Lower lobe of right lung (tissue), 2 donors: Measurements from ENCODE around the gene PPOX. TPM values are rescaled to one million over a fixed set of nuclear protein-coding genes. Genes with fewer than 3 reads are reported as not detected.

Experiments used
- ATAC-seq, 2 donors: fragments of 200-7000 bp; cut with Tn5 transposase; one replicate each; pipeline ENCODE4 v1.9.1; 2020 to 2022; ENCODE audit warnings: mild to moderate bottlenecking in 2 of 2, moderate library complexity in 2 of 2
- DNase-seq: peaks from one replicate; pipeline ENCODE4 v3.0.0-alpha.2; 2020
- H3K27ac ChIP-seq: fragments of 200-600 bp; one replicate; pipeline ENCODE4 v1.8.0; 2022
- H3K27me3 ChIP-seq: fragments of 200-600 bp; one replicate; pipeline ENCODE4 v1.8.0; 2022; ENCODE audit warnings: low read depth
- H3K36me3 ChIP-seq: fragments of 200-600 bp; one replicate; pipeline ENCODE4 v1.8.0; 2022; ENCODE audit warnings: mild to moderate bottlenecking
- H3K4me1 ChIP-seq: fragments of 200-600 bp; one replicate; pipeline ENCODE4 v1.8.0; 2022
- H3K4me3 ChIP-seq: fragments of 200-600 bp; one replicate; pipeline ENCODE4 v1.8.0; 2022; ENCODE audit warnings: mild to moderate bottlenecking
- H3K9me3 ChIP-seq: fragments of 200-600 bp; one replicate; pipeline ENCODE4 v1.8.0; 2022
- CTCF ChIP-seq: fragments of 200-600 bp; IDR thresholded peaks from one replicate; pipeline ENCODE4 v1.8.0; 2022; ENCODE audit warnings: antibody characterized with exemption, mild to moderate bottlenecking
- intact Hi-C: fragments of 100-400 bp; cut with DNase I; formaldehyde crosslinking; loops from one replicate; pipeline ENCODE4 v1.11.0; 2022
- total RNA-seq: library from RNA; stranded (reverse); fragmentation: NEBNext Ultra II Directional; extraction: Animal tissue kit (Norgen Biotek cat#: 25700); gene quantifications from one replicate; pipeline ENCODE4 v1.2.1, GENCODE V29; 2021
- donor health status: DM: no; HTN: yes; CAD: no; lungs with severe emphysema.

PPOX gene
- total RNA-seq, 1 donor from 2014 or later: 24.1 TPM

DNA sequence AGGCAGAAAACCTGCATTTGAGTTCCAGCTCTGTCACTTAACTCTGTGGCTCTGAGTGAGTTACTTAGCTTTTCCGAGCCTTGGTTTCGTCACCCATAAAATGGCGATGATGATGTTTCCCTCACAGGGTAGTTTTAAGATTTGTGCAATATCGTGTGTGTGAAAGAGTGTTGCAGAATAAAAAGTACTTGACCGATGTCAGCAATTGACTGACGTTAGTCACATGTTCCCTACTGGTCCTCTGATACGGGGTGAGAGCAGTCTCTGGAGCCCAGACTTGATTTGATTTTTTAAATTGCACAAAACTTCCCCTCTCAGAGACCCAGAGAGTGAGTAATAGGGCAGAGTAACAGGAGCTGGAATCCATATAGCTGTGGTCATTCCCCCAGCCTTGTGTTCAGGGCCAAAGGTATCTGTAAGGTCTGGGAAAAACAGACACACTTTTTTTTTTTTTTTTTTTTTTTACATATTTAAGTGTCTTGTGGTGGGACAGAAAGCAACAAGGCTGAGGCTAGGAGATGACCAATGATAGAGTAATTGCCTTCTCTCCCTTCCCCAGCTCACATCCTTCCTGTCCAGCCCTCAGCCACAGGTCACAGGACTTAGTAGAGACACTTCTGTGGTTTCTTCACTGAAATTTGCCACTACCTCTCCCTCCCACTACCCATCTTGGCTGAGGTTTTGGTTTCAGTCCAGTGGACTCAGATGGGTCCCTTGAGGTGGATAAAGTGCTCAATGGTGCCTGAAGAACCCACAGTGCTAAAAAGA is 50.9 kb downstream of the PPOX start:
- Histone ChIP-seq H3K9me3 (no peaks in the 10 kb centered on the region), H3K27ac (peak overlapping the region; percentile 85), H3K36me3 (peaks cover 28% of the 10 kb centered on the region), H3K4me3 (peak overlapping the region; percentile 52), H3K4me1 (no peaks in the 10 kb centered on the region), H3K27me3 (no peaks in the 10 kb centered on the region)
- TF ChIP-seq CTCF: no peak
- ATAC-seq (peak; percentile 79 to 86), DNase-seq (peak; percentile 10)
- intact Hi-C loops: no loop called here

DNA sequence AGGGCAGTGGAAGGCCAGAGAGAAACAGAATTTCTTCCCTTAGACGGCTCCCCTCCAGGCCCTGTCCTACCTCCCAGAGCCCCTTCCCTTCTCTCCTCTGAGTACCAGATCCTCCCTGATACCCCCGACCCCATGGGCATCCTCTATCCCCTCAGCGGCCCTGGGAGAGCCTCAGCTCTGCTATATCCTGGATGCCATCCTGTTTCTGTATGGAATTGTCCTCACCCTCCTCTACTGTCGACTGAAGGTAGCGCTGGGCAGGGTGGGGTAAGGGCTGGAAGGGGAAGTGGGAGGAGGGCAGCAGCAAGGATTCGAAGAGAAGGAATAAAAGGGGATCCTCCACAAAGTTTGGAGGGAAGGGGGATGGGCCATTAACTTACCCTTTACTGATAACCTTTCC is 51.6 kb downstream of the PPOX start:
- TF ChIP-seq CTCF: no peak
- Histone ChIP-seq H3K4me3 (peak overlapping the region; percentile 52), H3K4me1 (no peaks in the 10 kb centered on the region), H3K9me3 (no peaks in the 10 kb centered on the region), H3K27me3 (no peaks in the 10 kb centered on the region), H3K27ac (peak overlapping the region; percentile 85), H3K36me3 (peaks cover 21% of the 10 kb centered on the region)
- intact Hi-C loops: no loop called here
- no peak for ATAC-seq
- no peak for DNase-seq

DNA sequence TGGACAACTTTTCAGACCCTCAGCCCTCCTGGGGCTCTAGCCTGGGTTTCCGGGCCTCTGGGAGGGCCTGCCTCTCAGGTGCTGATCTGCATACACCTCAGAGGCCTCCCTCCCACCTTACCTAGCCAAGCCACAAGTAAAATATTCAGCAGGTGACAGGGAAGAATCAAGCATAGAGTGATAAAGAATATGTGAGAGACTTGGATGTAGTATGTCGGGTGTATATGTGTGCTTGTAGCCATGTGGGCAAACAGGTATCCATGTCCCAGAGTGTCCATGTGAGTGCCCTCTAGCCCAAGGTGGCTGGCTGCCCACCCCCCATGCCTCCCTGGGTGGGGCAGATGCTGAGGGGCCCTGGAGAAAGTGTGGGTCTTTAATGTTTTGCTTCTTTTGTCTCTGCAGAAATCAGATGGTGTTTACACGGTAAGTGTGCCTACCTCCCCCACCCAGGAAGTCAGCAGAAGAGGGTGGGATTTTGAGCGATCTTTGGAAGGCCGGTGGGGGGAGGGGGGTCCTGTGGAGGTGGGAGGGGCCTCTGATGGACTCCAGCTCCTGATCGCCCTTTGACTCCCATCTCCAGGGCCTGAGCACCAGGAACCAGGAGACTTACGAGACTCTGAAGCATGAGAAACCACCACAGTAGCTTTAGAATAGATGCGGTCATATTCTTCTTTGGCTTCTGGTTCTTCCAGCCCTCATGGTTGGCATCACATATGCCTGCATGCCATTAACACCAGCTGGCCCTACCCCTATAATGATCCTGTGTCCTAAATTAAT is 52.3 kb downstream of the PPOX start:
- intact Hi-C loops: no loop called here
- Histone ChIP-seq H3K4me3 (peak overlapping the region; percentile 52), H3K27ac (peak overlapping the region; percentile 85)

DNA sequence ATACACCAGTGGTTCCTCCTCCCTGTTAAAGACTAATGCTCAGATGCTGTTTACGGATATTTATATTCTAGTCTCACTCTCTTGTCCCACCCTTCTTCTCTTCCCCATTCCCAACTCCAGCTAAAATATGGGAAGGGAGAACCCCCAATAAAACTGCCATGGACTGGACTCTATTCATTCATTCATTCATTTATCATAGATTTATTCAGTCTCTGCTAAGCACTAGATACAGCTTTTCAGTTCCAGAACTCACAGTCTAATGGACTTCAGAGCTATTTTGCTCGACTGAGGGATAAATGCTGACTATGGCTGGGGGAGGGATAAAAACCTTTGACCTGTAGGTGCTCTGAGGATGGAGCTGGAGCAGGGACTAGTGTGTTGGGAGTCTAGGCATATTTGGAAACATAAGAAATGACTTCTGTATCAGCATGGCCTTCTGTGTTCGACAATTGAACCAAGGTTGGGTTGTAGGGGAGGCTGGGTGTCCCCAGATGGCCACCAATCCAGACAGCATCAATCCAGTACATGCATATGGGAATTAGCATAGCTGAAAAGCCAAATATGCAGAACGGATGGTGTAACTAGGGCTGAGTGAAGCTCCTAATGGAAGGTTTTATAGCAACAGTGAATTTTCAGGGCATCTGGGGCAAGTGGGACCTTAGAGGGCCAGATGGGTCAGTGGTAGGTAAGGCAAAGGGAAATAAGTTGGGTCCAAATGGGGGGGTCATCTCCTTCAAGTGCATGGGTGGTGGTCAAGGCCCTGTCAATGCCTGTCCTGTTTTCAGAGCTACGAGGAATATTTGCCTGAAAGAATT is 53.1 kb downstream of the PPOX start:
- no peak overlapping the region for H3K4me3 ChIP-seq
- H3K27ac ChIP-seq: no peak overlapping the region
- TF ChIP-seq CTCF: no peak
- intact Hi-C loops: no loop called here
- no peaks in the 10 kb centered on the region for H3K4me1 ChIP-seq
- ATAC-seq (no peak), DNase-seq (no peak)
- no peaks in the 10 kb centered on the region for H3K27me3 ChIP-seq
- H3K36me3 ChIP-seq: peaks cover 6% of the 10 kb centered on the region
- H3K9me3 ChIP-seq: no peaks in the 10 kb centered on the region

More for the DNA sequence above, 52.3 kb downstream of the PPOX start:
- DNase-seq: no peak
- Histone ChIP-seq H3K36me3 (peaks cover 14% of the 10 kb centered on the region), H3K4me1 (no peaks in the 10 kb centered on the region), H3K9me3 (no peaks in the 10 kb centered on the region), H3K27me3 (no peaks in the 10 kb centered on the region)
- no peak for ATAC-seq
- no peak for TF ChIP-seq CTCF

GRCh38 chr1:161220002-161220401 is 53.8 kb downstream of the PPOX start:
- Histone ChIP-seq H3K4me3 (no peak overlapping the region), H3K27me3 (no peaks in the 10 kb centered on the region), H3K4me1 (peaks cover 2% of the 10 kb centered on the region), H3K27ac (no peak overlapping the region), H3K9me3 (no peaks in the 10 kb centered on the region), H3K36me3 (no peaks in the 10 kb centered on the region)
- ATAC-seq (no peak), DNase-seq (no peak)
- intact Hi-C loops: no loop called here
- no peak for TF ChIP-seq CTCF
